HTR-8/SVneo (cell line): Measurements from ENCODE around the gene TBX1.

Source experiments
- DNase-seq: peaks from one replicate; pipeline ENCODE4 v3.0.0; 2011; ENCODE audit warnings: low spot score, mixed read lengths; ENCODE audit not compliant: insufficient read length
- FAIRE-seq: peaks from 2 replicates; lab custom pipeline; 2011; peaks lifted over from hg19 to GRCh38; lab: Jason Lieb, UNC

TBX1 gene

DNA sequence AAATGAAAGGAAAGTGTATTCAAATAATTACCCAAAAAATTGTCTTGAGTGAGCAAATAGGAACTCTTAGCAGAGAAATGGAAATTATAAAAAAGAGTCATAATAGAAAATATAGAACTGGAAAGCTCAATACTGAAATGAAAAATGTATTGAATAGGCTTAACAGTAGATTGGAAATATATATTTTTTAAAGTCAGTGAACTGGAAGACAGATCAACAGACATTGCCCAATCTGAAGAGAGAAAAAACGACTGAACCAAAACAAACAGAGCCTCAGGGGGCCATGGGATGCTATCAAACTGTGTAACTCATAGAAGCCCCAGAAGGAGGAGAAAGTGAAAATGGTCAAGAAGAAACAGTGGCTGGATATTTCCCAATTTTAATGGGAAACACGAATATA, 32.6 kb downstream of the TBX1 start:
- FAIRE-seq (no peak), DNase-seq (no peak)

DNA sequence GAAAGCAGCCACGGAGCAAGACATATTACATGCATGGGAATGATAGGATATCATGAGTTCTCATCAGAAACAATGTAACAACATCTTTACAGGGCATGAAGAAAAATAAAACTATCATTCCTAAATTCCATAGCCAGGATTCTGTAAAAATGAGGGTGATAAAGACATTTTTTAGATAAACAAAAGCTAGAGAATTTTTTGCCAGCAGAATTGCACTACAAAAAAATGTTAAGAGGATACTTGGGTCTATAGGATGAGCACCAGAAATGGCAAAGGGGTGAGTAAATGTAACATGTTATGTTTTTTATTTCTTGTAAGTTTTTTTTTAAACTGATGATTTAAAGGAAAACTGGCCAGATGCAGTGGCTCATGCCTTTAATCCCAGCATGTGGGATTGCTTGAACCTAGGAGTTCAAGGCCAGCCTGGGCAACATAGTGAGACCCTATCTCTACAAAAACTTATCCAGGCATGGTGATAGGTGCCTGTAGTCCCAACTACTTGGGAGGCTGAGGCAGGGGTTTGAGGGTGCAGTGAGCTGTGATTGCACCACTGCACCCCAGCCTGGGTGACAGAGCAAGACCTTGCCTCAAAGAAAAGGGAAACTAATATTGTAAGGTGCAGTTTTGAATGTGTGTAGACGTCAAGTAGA, 33.2 kb downstream of the TBX1 start:
- no peak for FAIRE-seq
- no peak for DNase-seq

DNA sequence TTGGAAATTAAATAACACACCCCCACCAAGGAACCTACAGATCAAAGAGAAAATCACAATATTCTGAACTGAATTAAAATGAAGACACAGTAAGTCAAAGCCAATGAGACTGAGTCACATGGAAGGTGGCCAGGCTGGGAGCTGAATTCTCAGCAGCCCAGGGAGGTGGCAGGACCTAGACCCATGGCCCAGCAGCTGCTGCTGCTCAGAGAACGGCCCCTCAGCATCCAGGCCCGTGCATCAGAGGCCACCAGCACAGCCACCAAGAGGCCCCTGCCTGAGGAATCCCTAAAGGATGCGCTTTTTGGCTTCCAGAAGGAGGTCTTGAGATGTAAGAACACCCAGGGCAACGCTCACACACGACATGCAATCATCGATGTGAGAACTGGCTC, 35.0 kb downstream of the TBX1 start:
- FAIRE-seq (no peak), DNase-seq (no peak)

DNA sequence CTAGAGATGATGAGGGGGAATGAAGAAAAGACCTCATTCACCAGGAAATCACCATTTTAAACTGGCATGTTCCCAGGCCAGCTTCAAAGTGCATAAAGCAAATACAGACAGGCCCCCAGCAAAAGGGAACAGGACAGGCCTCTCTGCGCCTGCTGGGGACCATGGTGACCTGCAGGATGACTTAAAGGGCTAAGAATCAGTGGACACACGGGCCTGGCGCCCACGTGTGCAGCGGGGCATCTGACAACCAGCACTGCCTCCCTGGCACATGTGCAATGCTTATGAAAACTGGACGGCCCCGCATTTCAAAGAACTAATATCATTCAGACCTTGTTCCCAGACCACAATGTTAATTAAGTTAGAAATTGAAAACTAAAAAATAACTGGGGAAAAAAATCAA, 35.6 kb downstream of the TBX1 start:
- FAIRE-seq (no peak), DNase-seq (no peak)

DNA sequence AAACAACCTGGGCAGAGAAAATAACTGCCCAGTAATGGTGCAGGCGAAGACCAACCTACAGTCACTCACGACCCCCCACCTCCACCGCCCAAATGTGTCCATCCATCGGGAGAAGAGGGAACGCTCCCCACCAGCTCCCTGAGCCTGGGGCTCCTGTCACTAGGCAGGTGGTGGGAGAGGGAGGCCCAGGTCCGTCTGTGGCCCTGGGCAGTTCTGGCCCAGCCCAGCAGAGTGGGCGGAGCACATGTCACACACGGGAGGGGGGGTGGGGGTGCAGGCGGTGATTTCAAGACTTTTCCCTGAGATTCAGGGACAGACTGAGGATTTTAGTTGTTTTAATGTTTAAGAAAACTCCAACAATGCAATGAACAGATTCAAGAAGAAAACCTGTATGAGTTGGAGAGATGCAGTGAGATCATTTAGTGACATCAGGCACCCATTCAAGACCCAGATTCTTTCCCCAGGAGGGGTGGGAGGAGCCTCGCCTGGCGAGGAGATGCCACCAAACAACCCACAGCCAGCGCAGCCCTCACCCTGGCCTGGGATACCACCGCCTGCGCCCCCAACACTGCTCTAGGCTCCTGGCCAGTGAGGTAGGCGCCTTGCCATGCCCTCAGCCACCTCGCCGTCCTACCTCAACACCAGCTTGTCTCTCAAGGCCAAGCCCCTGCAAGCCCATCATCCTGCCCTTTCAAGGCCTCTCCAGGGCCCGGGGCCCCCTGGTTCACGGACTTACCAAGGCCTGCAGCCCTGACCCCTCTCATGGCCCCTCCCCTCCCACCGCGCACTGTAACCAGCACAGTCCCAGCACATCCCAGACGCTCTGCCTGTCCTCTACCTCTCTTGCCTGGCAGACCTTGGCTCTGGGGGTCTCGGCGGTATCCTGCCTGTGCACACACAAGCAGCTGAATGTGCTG, 36.8 kb downstream of the TBX1 start:
- DNase-seq, result no peak
- FAIRE-seq, result no peak

DNA sequence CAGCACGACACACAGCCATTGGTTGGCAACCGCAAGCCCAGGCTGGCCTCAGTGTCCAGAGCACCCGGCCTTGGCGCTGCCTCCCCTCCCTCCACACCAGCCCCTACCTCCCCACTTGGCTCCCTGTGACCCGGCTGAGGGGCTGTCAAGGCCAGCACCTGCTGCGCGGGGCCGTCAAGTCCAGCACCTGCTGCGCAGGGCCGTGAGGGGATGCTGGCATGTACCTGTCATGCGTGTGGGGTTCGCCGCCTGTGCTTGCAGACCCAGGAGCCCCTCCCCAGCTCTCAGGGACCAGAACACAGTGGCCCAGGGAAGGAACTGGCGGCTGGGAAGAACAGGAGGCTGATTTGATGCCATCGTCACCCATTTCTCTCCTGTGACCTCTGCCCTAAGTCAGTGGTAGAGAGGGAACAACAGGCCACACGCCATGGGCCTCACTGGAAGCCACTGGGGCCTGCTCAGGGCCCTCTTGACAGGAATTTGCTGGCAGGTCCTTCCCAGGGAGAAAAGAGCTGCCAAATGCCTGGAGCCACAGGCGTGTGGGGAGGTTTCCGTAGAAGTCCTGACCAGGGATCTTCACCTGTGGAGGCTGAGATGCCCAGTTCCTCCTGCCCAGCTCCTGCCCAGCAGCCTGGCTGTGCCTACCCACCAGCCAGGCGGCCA, 37.6 kb downstream of the TBX1 start:
- FAIRE-seq, result no peak
- no peak for DNase-seq

DNA sequence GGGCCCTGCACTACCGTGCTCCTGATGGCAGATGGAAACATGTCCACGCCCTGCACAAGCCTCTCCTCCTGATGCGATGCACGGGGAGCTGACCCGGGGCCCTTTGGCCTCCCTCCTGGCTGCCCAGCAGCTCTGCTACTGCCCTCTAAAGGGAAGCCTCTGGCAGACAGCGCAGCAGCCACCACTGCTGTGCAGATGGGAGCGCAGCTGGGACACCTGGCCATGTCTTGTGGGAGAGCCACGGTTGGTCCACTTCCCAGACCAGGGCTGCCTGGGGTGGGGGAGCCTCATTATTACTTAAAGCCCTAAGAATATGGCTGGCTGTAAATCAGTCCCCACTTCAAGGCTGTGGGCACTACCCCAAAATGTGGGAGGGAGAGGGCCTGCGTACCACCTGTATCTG, 38.3 kb downstream of the TBX1 start:
- no peak for DNase-seq
- FAIRE-seq, result no peak

DNA sequence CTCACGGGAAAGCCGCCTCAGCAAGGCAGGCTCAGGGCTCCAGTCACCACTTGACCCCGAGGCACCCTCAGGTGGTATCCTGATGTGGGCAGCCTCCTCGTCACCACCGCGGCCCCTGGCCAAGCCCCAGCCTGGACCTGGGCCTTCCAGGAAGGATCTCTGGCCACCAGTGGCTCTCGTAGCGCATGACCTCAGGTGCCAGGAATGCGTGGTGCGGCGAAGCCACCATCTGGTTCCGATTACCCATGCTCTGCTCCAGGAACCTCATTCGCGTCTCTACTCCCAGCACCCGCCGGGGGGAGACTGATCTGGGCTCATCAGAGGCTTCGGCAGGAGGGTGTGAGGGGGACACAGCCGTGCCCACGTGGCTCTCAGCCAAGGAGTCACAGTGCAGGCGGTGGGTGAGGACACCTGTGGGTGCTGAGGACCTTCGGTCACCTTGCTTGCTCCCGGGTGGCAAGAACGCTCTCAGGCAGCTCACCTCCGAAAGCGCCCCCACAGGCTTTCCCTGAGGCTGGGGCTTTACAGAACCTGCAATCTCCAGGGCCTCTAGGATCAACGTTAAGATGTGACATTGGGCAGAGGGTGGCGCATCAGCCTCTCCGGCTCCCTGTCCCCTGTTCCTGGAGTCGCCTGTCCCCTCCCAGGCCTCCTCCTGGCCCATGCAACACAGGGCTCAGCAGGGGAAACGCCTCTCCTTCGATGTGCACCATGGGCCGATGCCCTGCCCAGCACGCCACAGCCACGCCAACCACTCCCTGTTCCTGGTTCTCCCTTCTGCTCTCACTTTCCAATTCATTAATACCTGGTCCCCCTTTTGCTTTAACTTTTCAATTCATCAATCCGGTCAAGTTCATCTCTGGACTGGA, 39.0 kb downstream of the TBX1 start:
- FAIRE-seq (no peak), DNase-seq (peak; percentile 53)

DNA sequence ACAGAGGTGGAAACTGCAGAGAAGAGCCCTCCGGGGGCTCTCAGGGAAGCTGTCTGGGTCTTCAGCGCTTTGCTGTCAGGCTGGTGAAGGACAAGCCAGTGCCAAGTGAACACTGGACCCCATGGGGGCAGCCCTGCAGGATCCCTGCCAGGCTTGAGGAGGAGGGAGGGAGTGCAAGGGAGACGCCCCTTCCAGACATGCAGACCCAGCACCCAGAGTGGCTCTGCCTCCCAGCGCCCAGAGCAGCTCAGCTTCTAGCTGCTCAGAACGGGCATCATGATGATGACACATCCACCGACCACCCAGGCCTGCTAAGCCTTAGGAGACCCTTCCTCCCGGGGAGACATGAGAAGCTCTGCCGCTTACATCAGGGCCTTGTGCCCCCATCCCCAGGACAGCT, 39.7 kb downstream of the TBX1 start:
- FAIRE-seq, result no peak

DNA sequence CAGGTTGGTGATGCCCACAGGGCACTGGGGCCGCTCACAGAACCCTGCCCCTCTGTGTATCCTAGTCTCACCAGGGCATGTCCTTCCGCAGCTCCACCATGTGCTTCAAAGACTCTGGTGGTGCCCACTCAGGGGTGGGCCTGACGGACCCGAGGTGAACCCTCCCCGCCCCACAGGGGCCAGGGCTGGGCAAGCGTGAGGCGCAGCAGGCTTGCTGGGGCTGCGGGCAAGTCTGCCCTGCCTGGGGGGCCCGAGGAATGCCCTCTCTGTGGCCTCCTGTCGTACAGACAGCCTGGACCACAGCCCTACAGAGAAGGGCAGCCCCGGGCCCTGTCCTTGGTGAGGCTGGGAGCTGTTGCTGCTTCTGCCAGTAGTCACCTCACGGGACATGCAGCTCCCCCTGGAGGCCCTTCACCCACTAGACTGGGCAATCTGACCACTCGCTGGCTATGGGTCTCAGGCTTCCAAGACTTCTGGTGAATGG, 40.2 kb downstream of the TBX1 start:
- peak; percentile 33 for DNase-seq
- FAIRE-seq, result no peak

More for the DNA sequence above, 39.7 kb downstream of the TBX1 start:
- DNase-seq, result no peak

DNA sequence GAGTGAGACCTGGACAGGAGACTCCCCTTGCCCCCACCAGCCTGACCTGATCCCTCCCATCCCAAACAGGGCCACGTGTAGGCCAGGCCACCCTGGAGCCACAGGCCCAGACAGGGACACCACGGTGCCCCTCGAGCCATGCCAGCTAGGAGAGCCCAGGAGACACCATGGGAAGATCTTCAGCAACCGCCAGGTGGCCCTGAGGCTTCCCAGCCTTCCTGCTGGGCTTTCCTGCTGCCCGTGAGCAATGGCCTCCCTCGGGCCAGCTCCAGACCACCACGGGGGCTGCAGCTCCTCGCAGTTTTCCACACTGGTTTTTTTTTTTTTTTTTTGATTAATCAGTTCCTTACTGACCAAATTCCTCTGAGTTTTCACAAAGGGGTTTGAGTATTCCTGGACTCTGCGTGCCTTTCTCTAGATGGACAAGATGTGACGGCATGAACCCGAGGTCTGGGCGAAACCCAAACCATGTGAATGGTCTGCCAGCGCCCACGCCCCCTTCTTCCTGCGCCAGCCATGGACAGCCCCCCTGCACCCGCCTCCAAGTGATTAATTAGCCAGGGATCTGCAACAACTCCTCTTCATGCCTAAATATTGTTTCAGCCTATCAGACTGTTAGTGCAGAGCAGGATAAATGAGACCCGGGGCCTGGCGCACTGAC, 40.9 kb downstream of the TBX1 start:
- no peak for FAIRE-seq

DNA sequence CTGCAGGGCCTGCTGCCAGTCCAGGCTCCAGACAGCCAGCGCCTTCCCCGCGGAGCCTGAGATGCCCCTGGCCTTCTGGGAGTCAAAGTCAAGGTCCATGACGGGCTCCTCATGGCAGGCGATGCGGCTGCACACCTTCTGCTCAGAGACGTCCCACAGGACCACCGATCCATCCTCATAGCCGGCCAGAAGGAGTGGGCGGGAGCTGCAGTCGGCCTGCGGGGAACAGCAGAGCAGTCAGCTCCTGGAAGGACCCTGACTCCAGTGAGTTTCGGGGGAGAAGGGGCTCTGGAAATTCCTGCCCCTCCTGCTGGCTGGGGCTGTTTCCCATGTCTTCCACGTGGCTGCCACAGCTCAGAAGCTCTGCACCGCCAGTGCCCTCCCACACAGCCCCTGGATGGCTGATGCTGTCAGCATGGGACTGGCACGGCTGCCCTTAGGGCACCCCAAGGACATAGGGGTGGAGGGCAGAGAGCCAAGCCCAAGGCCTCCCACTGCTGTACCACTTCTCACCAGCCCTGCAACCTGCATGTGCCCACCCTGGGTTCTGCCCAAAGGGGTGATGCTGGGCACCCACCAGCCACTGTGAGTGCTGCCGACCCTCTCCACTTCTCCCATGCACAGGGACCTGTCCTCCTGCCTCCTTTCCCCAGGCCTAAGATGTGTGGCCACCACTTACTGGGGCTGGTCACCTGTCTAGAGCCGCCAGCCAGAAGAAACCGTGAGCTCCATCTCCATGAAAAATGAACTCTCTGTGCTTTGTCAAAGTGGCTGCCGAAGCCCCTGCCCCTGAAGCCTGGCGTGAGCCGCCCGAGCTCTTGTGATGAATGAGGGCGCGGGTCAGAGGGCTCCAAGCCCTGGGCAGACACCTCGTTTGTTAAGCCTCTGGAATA, 41.7 kb downstream of the TBX1 start:
- no peak for DNase-seq

More for the DNA sequence above, 40.9 kb downstream of the TBX1 start:
- DNase-seq, result no peak

DNA sequence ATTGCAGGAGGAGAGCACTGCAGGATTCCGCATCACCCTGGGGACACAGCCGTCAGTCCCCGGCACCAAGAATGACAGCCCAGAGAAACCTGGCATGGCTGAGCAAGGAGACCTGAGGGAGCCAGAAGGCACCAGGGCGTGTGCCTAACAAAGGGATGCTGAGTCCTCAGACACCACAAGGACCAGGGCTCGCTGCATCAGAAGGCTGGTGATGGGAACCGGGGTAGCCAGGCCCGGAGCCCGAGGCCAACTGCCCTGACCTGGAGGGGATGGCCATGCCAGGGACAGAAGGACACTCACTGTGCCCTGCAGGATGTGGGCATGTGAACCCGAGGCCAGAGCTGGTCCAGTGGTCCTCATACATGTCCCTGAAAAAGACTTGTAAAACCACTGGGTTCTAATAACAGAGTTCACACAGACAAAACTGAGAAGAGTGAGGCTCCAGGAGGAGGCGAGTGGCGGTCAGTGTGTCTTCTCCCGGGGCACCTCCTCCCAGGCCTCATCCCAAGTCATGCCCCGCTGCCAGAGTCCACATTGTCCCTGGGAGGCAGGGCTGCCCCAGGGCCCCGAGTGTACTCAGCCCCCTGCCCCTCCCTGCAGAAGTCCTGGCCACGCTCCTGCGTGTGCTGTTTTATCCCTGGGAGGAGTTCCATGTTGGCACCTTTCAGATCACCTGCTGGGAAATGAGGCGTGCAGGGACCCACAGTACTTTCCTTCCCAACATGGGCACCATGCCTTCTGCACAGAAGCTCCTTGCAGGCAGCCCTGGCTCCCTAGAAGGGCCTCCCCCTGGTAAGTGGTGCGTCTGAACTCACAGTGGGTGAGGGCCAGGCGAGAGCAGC, 42.5 kb downstream of the TBX1 start:
- no peak for DNase-seq
- FAIRE-seq, result no peak

More for the DNA sequence above, 41.7 kb downstream of the TBX1 start:
- FAIRE-seq, result no peak

DNA sequence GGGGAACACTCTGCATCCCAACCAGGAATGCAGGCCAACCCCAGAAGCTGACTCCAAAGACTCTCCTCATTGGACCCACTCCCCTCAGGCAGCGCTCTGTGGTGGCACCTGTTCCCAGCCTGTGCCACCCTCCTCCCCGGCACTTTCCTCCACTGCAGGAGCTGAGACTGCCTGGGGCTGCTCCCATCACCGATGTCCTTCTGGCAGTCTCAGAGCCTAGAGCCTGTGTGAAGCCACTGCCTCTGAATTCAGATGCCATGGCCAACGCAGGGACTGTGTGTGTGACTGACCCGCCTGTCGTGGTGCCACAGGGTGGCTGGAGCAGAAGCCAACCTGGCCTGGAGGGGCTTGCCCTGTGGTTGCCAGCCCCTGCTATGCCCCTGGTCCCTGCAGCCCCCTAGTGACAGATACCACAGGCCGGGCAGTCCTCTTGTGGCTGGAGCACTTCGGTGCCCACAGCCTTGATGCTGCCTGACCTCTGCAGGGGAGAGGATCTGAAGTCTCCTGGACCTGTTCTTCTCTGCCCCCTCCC, 43.2 kb downstream of the TBX1 start:
- FAIRE-seq, result no peak
- no peak for DNase-seq

DNA sequence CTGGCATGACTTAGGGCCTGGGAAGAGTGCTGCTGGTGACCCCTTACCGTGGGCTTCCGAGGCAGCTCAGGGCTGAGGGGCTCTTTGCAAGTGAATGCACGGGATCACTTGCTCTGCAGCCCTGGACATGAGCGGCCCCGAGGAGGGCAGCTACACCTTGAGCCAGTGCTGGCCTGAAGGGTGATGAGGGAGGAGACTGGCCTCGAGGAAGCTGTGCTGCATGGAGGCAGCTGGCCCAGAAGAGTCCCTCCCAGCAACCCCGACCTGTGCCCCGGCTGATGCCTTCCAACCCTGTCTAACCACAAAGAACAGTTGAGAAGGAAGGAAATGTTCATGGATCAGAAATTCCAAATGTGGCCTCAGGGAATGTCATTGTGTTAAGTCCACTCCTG, 45.2 kb downstream of the TBX1 start:
- FAIRE-seq (peak; percentile 73), DNase-seq (no peak)

DNA sequence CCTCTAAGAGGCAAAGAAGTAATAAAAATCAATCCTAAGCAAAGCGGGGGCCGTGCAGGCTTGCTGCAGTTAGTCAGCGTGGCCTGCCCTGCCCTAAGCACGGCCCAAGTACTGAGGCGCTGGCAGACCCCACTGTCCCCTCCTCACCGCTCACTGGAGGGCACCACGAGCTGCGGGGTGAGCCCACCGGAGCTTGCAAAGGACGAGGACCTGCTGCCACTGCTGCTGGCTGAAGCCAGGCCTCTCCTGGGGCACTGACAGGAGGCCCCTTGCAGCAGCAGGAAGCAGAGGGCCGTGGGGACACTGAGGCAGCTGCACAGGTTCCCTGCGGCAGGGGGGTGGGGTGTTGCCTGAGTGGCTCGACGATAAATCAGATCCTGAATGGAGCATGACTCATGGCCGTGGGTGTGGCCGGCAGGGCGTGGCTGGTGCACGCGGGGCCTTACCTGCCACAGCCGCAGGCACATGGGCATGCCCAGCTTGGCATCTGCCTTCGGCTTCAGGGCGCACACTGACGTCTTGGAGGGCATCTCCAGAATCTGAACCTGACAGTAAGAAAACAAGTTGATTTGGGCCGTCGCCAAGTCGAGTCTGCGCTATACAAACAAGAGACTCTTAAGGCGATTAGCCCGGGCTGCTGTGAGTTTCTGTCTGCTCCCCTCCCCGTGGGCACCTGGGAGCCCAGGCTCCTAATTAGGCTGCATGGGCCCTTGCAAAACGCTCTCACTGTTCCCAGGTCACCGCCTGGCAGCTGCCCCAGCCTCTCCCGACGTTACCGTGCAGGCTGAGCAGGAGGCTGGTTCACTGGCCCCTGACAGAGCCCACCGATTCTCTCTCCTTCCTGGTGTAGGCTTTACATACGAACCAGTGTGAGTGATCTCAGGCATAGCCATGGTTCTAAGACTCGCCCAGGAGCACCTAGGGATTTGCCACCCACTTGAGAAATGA, 45.9 kb downstream of the TBX1 start:
- DNase-seq, result peak; percentile 31
- no peak for FAIRE-seq
